Fibroblast of peridontal ligament (primary cell): ENCODE data around the gene TBC1D20.
A peak's percentile ranks its signal among the peaks of the same experiment; 100 is the strongest.

ENCODE experiments used
- DNase-seq: peaks from one replicate; pipeline ENCODE4 v3.0.0-alpha.2; 2010; ENCODE audit errors: extremely low read depth

TBC1D20 gene

DNA sequence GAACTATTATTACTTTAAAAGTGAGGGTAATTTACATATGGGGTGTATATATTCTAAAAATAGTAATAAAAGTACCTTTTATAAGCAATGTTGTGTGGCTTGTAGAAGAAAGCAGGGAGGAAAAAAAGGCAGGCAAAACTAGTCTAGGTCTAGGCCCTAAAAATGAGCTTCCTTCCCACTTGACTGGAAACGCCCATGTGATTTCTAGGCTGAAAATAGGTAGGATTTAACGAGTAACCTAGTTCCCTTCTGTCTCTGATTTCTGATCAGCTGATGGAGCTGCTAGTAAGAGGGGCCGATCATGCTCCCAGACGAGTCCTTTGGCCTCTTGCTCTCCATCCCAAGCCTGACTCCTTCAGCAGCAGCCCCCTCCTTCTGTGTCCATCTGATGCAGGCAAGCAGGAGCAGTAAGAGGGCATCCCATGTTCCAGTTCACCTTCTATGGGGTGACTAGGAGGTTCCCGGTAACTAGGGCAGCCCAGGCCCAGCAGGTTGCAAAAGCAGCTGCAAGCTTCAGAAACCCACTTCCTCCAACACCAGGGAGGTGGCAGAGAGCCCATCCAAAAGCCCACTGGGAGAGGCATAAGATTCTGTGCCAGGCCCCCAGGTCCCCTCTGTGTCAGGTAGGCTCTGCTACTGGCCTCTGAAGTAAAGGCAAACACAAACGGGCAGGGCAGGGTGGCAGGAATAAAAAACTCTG is 24.4 kb downstream of the TBC1D20 start:
- no peak for DNase-seq

DNA sequence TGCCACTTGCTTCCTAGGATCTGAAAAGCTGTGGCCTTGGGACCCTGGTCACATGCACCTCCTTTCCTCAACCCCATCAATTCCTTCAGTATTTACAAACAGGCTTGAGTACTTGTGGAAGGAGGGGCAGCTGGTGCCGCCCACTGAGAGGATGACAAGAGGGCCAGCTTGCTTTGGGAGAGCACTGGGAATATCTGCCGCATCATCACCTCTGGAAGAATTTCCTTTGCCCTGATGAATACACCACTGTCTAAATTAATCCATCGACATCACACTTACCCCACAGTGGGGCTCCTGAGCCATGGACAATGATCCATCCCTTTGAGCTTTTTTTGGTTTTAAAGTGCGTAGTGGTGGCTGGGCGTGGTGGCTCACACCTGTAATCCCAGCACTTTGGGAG is 25.9 kb downstream of the TBC1D20 start:
- no peak for DNase-seq

DNA sequence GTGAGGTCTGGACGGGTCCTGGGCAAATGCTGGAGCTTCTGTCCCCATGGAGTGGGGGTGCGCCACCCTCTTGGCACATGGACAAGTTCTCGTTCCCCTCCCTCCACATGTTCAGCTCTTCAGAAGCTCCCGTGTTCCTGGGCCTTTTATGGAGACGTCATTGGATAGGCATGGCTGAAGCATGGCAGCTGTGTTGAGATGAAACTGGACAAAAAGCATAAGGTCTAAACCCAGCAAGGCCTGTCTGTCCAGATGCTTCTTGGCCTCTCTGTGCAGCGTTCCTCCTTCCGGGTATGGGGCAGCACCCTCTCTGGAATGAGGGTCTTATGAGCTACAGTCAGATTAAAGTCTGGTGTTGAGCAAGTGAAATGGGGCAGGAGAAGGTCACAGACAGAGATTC is 26.8 kb downstream of the TBC1D20 start:
- DNase-seq: no peak

DNA sequence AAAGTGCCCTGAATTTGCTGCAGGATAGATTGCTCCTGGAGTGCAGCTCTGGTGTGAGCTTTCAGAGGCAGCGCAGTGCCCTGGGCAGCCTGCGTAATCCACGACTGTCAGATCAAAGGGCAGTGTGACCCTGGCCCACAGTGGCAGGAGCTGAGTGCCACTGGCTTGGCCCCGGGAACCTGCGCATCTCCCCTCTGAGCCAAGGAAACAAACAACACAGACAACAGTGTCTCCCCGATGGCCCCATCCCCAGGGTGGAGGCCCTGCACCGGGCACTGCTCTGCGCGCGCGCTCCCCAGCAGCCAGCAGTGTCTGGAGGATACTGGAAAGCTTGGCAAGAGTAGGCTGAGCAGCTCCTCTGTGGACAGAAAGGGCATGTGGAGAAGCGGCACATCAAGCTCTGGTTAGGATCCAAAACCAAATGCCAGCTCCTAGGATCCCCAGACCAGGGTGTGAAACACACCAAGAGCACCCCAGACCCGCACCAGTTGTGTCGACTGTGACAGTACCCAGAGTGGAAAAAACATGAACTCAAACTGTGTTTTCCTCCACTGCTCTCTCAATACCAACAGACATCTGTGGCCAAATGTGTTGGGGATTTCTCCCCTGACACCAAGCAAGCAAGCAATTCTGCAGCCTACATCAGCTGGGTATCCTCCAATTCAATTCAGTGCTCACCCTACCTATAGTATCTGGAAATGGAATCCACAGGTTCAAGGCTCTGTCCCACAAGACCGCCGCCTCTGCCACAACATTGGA is 27.5 kb downstream of the TBC1D20 start:
- DNase-seq: no peak

DNA sequence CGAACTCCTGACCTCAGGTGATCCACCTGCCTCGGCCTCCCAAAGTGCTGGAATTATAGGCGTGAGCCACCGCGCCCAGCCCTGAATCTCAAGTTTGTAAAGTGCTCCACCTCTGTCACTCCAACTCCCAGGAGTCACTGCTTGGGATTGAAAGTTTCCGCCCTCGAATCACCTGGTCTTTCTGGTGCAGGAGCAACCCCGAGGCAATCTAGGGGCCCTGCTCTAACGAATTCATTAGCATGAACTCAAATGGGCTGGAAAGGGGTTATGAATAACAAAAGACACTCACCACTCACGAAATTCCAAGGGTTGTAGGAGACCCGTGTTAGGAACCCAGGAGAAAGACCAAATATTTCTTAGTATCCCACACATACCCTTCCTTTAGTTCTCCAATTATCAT is 28.1 kb downstream of the TBC1D20 start:
- DNase-seq: no peak

DNA sequence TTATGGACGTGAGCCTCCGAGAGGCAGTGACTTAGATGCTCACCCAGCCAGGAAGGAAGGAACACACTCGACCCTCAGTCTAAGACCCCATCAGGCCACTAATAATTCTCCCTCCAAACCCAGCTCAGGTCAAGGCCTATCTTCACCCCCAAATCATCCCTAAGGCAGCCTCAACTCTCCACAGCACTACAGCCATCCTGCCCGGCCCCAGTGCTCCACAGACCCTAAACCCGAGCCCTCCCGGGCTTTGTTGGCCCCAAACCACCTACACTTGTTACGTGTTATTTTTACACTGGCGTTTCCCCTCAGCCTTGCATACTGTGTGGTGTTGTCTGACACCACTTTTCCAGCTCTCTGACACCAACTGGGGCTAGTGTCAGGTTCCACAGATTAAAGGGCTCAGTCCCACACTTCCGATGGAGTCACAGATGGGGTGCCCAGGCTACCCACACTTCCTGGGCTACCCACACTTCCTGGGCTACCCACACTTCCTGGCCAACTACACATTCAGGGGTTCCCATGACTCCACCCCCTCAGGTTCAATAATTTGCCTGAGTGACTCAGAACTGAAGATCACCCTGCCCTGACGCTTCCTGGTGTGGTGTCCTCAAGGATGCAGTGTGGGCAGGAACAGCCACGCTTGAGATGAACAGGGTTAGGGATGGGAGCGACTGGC is 28.9 kb downstream of the TBC1D20 start:
- DNase-seq: no peak

DNA sequence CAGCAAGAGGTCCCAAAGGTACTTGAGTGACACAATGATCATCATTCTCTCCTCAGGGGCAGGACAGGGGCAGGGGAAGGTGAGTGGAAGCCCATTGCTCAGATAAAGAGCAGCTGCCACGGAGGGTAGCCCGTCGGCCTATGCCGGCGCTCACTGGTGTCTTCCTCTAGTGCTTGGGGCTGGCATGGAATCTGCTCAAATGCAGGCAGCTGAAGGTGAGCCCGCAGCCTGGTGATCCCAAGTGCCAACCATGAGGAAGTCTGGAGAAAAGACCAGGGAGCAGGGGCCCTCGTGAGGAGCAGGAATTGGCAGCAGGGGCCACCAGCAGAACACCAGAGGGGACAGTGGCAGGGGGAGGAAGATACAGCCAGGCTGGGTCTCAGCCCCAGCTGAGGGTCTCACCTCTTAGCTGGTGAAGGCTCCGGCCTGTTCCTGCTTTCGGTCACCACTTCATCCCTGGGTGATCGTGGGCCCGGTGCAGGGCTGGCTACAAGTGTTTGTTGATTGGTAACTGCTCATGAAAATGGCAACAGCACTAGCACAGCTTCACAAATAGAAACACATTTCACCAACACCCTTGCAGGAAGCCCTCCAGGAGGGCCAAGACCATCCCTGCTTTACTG is 29.5 kb downstream of the TBC1D20 start:
- DNase-seq: no peak

DNA sequence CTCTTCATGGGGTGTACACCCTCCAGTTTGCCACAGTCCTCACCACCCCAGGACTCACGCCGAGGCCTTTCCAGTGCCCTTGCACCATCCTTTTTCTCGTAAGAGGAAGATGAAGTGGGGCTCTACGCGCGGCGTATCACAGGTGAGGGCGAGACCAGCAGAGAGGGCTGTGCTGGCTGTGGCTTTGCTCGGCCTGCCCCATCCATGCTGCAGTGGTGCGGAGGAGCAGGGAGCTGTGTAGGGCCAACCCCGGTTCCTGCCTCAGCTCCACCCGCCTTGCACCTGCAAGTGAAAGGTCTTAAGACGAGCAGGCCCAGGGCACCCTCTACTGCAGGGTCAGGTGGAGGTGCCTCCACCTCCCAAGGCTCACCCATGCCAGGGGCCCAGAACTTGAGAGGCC is 30.1 kb downstream of the TBC1D20 start:
- no peak for DNase-seq

DNA sequence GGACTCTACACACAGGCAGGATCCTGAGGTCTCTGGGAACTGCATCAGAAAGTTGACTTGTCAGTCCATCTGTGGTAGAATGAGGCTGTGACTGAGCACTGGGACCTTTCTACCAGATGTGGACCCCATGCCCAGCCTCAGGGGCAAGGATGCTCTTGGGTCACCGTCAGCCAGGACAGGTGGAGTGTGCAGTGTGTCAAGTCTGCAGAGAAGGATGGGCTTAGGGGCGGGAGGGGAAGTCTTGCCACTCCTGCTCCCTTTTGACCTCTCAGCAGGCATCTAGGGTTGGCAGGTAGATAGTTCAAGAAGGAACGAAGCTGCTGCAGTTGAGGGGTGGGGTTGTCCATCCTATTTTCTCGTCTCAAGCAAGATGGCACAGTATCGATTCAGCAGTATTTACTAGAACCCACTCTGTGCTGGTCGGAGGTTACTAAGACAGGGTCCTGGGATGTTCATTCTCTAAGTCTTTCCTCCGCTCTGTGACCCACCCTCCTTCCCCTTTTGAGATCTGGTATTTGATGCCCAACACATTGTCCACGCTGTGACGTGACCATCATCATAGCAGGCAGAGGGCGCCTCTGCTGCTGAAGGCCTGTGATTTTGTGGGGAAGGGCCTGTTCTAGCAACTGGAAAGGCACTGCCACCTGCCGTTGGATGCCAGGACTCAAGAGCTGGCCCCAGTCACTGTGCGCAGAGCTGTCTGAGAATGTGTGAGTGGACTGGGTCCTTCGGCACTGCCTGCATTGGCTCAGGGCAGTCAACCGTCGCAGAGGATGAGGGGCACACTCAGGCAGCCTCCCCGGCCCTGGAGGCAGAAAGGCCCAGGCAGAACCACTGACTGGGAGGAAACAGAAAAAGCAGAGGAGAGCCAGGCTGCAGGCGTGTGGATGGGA is 31.1 kb downstream of the TBC1D20 start:
- peak; percentile 71 for DNase-seq

DNA sequence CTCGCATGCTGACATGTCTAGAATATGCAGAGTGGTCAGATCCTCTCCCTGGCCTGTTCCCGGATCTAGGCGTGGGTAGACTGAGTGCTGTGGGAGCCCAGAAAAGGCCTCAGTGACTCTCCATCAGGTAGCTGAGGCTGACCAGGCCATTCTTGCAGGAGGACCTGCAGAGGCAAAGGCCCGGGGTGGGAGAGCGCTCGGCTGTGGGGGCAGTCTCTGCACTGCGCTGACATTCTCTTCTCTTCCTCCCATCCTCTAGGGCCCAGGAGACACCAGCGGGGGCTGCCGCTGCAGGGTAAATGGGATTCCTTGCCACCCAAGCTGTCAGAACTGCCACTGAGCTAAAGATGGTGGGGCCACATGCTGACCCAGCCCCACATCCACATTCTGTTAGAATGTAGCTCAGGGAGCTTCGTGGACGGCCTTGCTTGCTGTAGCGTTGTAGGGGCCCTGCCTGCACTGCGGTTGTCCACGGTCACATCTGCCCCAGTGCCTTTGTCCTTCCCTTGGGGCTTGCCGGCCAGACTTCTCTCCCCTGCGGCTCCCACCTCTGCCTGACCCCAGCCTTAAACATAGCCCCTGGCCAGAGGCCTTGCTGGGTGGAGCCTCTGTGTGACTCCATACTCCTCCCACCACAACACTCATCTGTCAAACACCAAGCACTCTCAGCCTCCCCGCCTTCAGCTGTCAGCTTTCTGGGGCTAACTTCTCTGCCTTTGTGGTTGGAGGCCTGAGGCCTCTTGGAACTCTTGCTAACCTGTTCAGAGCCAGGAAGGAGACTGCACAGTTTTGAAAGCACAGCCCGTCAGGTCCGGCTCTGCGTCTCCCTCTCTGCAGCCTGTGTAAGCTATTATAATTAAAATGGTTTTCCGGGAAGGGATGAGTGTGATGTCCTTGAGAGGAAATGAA is 32.0 kb downstream of the TBC1D20 start:
- no peak for DNase-seq

DNA sequence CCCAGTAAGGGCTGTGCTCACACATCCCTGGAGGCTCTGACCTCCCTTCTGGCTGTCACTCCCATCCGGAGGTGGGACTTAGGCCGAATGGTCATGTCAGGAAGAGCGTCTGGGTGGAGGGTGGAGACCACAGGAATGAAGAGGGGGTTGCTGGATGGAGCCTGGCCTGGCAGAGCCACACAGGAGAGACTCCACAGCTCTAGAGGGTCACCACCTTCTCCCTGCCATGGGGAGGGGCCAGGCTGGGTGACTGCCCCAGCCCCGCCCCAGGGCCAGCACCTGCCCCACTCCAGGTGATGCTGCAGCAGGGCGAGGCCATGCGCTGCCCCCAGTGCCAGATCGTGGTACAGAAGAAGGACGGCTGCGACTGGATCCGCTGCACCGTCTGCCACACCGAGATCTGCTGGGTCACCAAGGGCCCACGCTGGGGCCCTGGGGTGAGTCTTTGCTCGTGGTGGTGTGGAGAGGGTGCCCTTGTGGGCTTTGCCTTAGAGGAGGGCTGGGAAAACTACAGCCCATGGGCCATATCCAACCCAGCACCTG is 33.6 kb downstream of the TBC1D20 start:
- no peak for DNase-seq

DNA sequence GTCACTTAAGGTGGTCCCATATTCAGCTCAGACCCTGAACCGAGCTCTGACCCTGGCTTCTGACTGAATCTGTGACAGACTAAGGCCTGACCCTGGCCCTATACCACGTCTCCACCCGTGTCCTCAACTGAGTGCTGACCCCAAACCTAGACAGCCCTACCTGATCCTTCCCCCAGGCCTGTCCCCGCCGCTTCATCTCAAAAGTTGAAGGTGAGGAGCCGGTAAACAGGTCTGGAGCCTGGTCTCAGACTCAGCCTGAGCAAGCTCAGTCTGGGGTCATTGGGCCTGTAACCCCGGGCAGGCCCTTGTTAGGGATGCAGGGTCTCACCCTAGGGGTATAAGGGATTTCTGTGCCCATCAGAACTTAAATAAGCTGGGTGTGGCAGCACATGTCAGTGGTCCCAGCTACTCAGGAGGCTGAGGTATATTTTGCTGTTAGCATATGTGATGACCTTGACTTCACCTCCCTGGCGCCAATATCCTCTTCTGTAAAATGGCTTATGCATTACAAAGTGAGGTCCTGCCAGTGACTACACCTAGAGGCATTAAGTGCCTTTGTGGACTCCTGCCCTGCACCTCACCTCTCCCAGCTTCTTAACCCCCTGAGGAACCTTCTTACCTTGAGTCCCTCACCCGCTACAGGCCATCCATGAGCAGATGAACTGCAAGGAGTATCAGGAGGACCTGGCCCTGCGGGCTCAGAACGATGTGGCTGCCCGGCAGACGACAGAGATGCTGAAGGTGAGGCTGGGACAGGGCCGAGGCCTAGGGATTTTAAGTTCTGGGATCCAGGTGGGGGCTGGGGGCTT is 34.3 kb downstream of the TBC1D20 start:
- DNase-seq: no peak

DNA sequence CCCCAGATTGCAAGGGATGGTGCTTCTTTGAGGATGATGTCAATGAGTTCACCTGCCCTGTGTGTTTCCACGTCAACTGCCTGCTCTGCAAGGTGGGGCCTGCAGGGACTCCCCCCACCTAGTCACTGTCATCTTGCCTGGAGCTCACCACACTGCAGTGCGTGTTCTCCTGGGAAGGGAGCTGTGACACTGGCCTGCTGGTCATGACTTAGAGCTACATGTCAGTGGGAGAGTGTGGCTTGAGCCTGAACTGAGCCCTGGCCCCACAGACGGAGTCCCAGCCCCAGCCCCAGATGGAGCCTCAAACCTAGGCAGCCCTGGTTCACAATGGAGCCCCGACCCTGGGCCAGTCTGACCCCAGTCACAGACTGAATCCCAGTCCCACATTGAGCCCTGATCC is 34.9 kb downstream of the TBC1D20 start:
- no peak for DNase-seq

DNA sequence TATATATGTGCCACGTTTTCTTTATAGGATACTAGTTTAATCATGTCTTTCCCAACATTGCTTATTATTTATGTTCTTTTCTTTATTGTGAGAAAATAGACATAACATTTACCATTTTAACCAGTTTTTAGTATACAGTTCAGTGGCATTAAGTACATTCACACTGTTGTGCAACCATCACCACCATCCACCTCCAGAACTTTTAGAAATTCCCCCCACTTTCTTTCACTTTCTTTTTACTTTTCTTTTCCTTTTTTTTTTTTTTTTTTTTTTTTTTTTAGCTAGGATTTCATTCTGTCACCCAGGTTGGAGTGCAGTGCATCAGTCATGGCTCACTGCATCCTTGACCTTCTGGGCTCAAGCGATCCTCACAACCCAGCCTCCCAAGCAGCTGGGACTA is 35.8 kb downstream of the TBC1D20 start:
- DNase-seq: no peak

DNA sequence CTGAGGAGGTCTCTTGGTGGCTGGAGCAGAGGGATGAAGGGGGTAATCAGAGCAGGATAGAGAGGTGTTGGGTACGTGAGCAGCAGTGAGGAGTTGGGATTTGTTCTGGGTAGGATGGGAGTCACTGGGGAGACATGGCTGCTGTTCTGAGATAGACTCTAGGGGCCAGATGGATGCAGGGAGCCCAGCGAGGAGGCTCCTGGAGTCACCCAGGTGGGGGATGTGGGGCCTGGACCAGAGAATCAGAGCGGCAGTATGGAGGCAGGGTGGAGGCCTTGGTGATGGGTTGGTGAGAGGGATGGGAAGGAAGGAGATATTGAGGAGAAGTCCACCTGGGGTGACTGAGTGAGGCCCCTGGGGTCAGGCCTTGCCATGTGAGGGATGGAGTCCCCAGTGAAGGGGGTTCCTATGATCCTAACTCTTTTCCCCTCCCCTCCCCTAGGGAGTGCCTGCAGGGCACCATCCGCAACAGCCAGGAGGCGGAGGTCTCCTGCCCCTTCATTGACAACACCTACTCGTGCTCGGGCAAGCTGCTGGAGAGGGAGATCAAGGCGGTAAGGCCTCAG is 40.6 kb downstream of the TBC1D20 start:
- DNase-seq: no peak

DNA sequence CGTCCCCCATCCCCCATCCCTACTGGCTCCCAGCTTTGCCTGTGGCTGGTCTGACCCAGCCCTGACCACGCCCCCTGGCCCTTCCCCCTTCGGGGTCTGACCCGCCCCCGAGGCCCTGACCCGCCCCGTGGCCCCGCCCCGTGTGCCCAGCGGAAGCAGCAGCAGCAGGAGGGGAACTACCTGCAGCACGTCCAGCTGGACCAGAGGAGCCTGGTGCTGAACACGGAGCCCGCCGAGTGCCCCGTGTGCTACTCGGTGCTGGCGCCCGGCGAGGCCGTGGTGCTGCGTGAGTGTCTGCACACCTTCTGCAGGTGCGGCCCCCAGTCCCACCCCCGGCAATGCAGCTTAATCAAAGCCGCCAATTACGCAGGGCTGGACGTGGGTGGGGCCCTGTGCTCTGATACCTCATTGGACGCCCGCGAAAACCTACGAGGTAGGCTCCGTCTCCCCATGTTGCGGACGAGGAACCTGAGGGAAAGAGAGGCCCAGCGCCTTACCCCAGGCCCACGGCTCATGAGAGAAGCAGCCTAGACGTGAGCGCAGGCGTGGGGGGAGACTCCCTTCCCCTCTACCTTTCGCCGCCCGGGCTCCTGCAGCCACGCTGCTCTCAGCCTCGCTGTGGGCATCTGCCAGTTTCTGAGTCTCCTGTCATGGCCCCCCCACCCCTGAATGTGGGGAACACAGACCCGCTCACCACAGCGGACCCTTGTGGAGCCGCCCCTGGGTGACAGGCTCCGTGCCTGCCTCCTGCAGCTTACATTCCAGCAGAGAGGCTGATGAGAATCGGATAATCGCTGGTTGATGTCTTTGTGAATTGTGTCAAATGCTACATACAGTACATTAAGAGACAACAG is 41.4 kb downstream of the TBC1D20 start:
- DNase-seq: no peak

DNA sequence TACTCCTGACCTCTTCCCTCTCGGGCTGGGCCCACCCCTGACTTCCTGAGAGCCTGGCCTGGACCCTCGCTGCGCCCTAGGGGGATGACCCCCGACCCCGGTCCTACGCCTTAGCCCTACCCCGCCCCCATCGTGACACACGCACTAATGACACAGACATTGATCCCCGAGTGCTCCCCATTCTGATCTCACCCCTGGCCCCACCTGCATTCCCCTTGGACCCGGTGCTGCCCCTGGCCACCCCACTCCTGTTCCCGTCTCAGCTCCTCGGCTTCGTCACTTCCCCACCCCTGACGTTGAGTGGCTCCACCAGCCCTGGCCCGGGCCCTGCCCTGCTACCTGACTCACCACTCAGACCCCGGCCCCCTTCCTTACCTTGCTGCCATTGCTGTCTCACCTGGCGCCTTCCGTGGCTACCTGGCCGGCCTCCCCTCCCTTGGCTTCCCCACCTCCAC is 42.1 kb downstream of the TBC1D20 start:
- DNase-seq: no peak
